Stomach (tissue), 4 donors: ENCODE results near the gene LGALS9.

Experiments used
- CTCF ChIP-seq, 7 experiments: fragments of 450-650 bp in 4 of 7; fragments of 200-600 bp in 3 of 7; sonication (generic) in 3 of 7; IDR thresholded peaks; one replicate each; pipeline ENCODE4 v1.5.1; 2016 to 2019; ENCODE audit warnings: antibody characterized with exemption in 7 of 7, control low read depth in 2 of 7, mild to moderate bottlenecking in 1 of 7
- POLR2A ChIP-seq, 4 donors: fragments of 450-650 bp; IDR thresholded peaks; one replicate each; pipeline ENCODE4 v1.6.1; 2016; ENCODE audit warnings: antibody characterized with exemption in 4 of 4, control low read depth in 2 of 4, mild to moderate bottlenecking in 1 of 4, moderate library complexity in 1 of 4
- POLR2AphosphoS5 ChIP-seq, 3 donors: sonication (generic); formaldehyde crosslinking; IDR thresholded peaks; one replicate each; pipeline ENCODE4 v1.6.1; 2016; ENCODE audit warnings: antibody characterized with exemption in 3 of 3

DNA sequence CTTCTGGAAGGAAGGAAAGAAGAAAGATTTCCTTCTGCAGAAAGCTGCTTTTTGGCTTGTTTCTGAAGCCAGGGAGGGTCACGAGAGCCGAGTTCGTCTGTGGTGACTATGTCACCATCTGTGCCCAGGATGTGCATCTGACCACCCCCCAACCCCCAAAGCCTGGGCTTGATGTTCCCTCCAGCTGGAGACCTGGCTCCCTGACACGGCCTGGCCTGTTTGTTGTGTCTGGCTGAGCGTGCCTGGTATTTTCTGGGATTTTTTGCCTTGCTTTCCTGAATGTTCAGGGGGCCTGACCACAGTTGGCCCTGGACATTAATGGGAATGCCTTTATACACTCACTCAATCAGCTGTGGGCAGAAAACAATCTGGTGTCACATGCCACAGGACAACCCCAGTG, 38.9 kb downstream of the LGALS9 start:
- TF ChIP-seq POLR2A (IDR thresholded peaks at IDR 0.05) (no peak), CTCF (IDR thresholded peaks at IDR 0.05) (no peak), POLR2AphosphoS5 (IDR thresholded peaks at IDR 0.05) (no peak)
